Measurements from ENCODE around the gene AMZ2.
"Not testable (repeated sequence)": the region's sequence is repeated elsewhere in the genome, so short reads cannot be mapped to it uniquely, and the experiment has no call there.

AMZ2 gene

GRCh38 chr17:68220186-68220585, 27.7 kb upstream of the AMZ2 start:
- not testable (repeated sequence) for DNase-seq

- DNase-seq: not testable (repeated sequence)
Measured at GRCh38 chr17:68220786-68221185, 27.1 kb upstream of the AMZ2 start.

- DNase-seq: no peak
Measured at GRCh38 chr17:68221786-68222185, 26.1 kb upstream of the AMZ2 start.

GRCh38 chr17:68222606-68223005, 25.2 kb upstream of the AMZ2 start:
- no peak for DNase-seq

GRCh38 chr17:68225055-68225454, 22.8 kb upstream of the AMZ2 start:
- DNase-seq: not testable (repeated sequence)

GRCh38 chr17:68228039-68228680, 19.7 kb upstream of the AMZ2 start:
- DNase-seq: not testable (repeated sequence)

- DNase-seq: peak in 2 of 56 donors; percentile 19 to 21
Measured at GRCh38 chr17:68228817-68229570, 18.8 kb upstream of the AMZ2 start.

- no peak for DNase-seq
Measured at GRCh38 chr17:68229619-68230018, 18.2 kb upstream of the AMZ2 start.

- not testable (repeated sequence) for DNase-seq
Measured at GRCh38 chr17:68231131-68231530, 16.7 kb upstream of the AMZ2 start.

GRCh38 chr17:68231541-68231940, 16.3 kb upstream of the AMZ2 start:
- no peak for DNase-seq

GRCh38 chr17:68232741-68233140, 15.1 kb upstream of the AMZ2 start:
- DNase-seq: not testable (repeated sequence)

- DNase-seq: peak in 18 of 56 donors; percentile 13 to 78 (median 46)
Measured at GRCh38 chr17:68234726-68235335, 13.0 kb upstream of the AMZ2 start.

GRCh38 chr17:68235336-68235791, 12.5 kb upstream of the AMZ2 start:
- DNase-seq: peak in 35 of 56 donors; percentile 18 to 83 (median 52)

- not testable (repeated sequence) for DNase-seq
Measured at GRCh38 chr17:68237369-68238163, 10.3 kb upstream of the AMZ2 start.

GRCh38 chr17:68238164-68238870, 9.5 kb upstream of the AMZ2 start:
- DNase-seq: no peak

- peak in 9 of 56 donors; percentile 8 to 61 (median 20) for DNase-seq
Measured at GRCh38 chr17:68238871-68239253, 9.0 kb upstream of the AMZ2 start.

GRCh38 chr17:68239632-68240366, 8.0 kb upstream of the AMZ2 start:
- DNase-seq: no peak

GRCh38 chr17:68246271-68247028, 1.4 kb upstream of the AMZ2 start:
- no peak for DNase-seq

GRCh38 chr17:68248199-68248825, 469 bp downstream of the AMZ2 start:
- peak in 34 of 56 donors; percentile 39 to 91 (median 74) for DNase-seq
